Measurements from ENCODE around the gene POLR2L. TPM values are rescaled to one million over a fixed set of nuclear protein-coding genes. Genes with fewer than 3 reads are reported as not detected.
A peak's percentile ranks its signal among the peaks of the same experiment; 100 is the strongest.

Gene POLR2L
- polyA plus RNA-seq, 1 of the 3 experiments (the other 2 are of a cell fraction): 540 TPM

- Histone ChIP-seq H3K4me3 (ENCODE audit: low read depth in 2 of 2, low read length in 1 of 2) (no peak overlapping the region), H4K20me1 (ENCODE audit: insufficient read depth) (no peaks in the 10 kb centered on the region), H3K9me3 (no peaks in the 10 kb centered on the region), H3F3A (replicated peaks; ENCODE audit: insufficient read depth) (peaks cover 9% of the 10 kb centered on the region), H3K36me3 (replicated peaks in 1 of 2; ENCODE audit: control insufficient read depth in 1 of 2, insufficient read depth in 2 of 2, low read length in 1 of 2) (peaks cover 0 to 38% of the 10 kb centered on the region in 2 experiments), H3K4me1 (ENCODE audit: control insufficient read depth in 1 of 2, insufficient read depth in 2 of 2, low read depth in 1 of 2, low read length in 1 of 2) (peaks cover 6 to 18% of the 10 kb centered on the region in 2 experiments; a peak in 2 of 4 replicates), H3K9ac (no peak overlapping the region), H2AFZ (ENCODE audit: low read depth) (no peak overlapping the region), H3K4me2 (peak overlapping the region; percentile 94; the same call in 1 of the 2 replicates), H3K9me2 (no peaks in the 10 kb centered on the region), H3K79me2 (ENCODE audit: insufficient read depth) (peaks cover 40% of the 10 kb centered on the region), H3K27ac (ENCODE audit: low read depth in 2 of 2, low read length in 1 of 2) (no peak overlapping the region), H3K27me3 (ENCODE audit: insufficient read depth) (no peaks in the 10 kb centered on the region)
- CTCF ChIA-PET: interaction anchor here (0.8 to 2.9 kb wide), 2 partner anchors 16 to 20 kb away, joined by 4 to 13 read pairs; partner anchors contain the start of gene PNPLA2
- TF ChIP-seq EZH2phosphoT487 (IDR thresholded peaks at IDR 0.05; ENCODE audit: borderline replicate concordance, low read depth): no peak
- TF ChIP-seq RXRA (IDR thresholded peaks at IDR 0.05; ENCODE audit: borderline replicate concordance, low read depth): no peak
- TF ChIP-seq RAD21 (IDR thresholded peaks at IDR 0.05; ENCODE audit: low read length): no peak
- TF ChIP-seq NFIC (IDR thresholded peaks at IDR 0.05; ENCODE audit: borderline replicate concordance): no peak
- TF ChIP-seq TEAD4 (IDR thresholded peaks at IDR 0.05; ENCODE audit: borderline replicate concordance, insufficient read depth): no peak
- no peak for TF ChIP-seq MAX (IDR thresholded peaks at IDR 0.05; ENCODE audit: low read depth)
- no peak for TF ChIP-seq SMC3 (IDR thresholded peaks at IDR 0.05; ENCODE audit: low read depth, low read length)
- TF ChIP-seq GATA2 (CRISPR knock-in tag; IDR thresholded peaks at IDR 0.05): no peak
- TF ChIP-seq POLR2AphosphoS5 (IDR thresholded peaks at IDR 0.05; ENCODE audit: low read depth, low read length): no peak
- no peak for TF ChIP-seq REST (IDR thresholded peaks at IDR 0.05; ENCODE audit: low read depth, low read length)
- WGBS (ENCODE audit: low lambda C conversion rate): 94% methylated on average over 8 of the region's 28 CpGs
- DNase-seq: no peak
- POLR2A ChIA-PET: interaction anchor here (2.0 kb wide), 1 partner anchor 8 kb away, joined by 8 read pairs; no protein-coding TSS in a partner anchor
Measured at GRCh38 chr11:802693-803466, 39.4 kb downstream of the POLR2L start.

- Histone ChIP-seq H3K27me3 (ENCODE audit: insufficient read depth) (no peaks in the 10 kb centered on the region), H3K9me3 (no peaks in the 10 kb centered on the region), H3K36me3 (replicated peaks in 1 of 2; ENCODE audit: control insufficient read depth in 1 of 2, insufficient read depth in 2 of 2, low read length in 1 of 2) (peaks cover 0 to 38% of the 10 kb centered on the region in 2 experiments), H2AFZ (ENCODE audit: low read depth) (no peak overlapping the region), H3K9ac (no peak overlapping the region), H3F3A (replicated peaks; ENCODE audit: insufficient read depth) (peaks cover 14% of the 10 kb centered on the region), H4K20me1 (ENCODE audit: insufficient read depth) (no peaks in the 10 kb centered on the region), H3K4me1 (ENCODE audit: control insufficient read depth in 1 of 2, insufficient read depth in 2 of 2, low read depth in 1 of 2, low read length in 1 of 2) (peaks cover 6 to 18% of the 10 kb centered on the region in 2 experiments; a peak in 2 of 4 replicates), H3K27ac (ENCODE audit: low read depth in 2 of 2, low read length in 1 of 2) (no peak overlapping the region), H3K9me2 (no peaks in the 10 kb centered on the region), H3K79me2 (ENCODE audit: insufficient read depth) (peaks cover 32% of the 10 kb centered on the region; the same call in 1 of the 2 replicates), H3K4me3 (ENCODE audit: low read depth in 2 of 2, low read length in 1 of 2) (no peak overlapping the region), H3K4me2 (no peak overlapping the region)
- WGBS (ENCODE audit: low lambda C conversion rate): 97% methylated on average over 12 of the region's 21 CpGs
- TF ChIP-seq GABPA (IDR thresholded peaks at IDR 0.05; ENCODE audit: low read depth) (no peak), YY1 (IDR thresholded peaks at IDR 0.05; ENCODE audit: low read depth) (no peak)
- no peak for DNase-seq
- ChIA-PET POLR2A (no interaction called here), CTCF (interaction anchor here (2.9 kb wide), 1 partner anchor 19 kb away, joined by 13 read pairs; no protein-coding TSS in a partner anchor)
Measured at GRCh38 chr11:802018-802617, 40.2 kb downstream of the POLR2L start.

Measured in SK-N-SH (cell line).